ENCODE data around the gene RASAL2.

DNA sequence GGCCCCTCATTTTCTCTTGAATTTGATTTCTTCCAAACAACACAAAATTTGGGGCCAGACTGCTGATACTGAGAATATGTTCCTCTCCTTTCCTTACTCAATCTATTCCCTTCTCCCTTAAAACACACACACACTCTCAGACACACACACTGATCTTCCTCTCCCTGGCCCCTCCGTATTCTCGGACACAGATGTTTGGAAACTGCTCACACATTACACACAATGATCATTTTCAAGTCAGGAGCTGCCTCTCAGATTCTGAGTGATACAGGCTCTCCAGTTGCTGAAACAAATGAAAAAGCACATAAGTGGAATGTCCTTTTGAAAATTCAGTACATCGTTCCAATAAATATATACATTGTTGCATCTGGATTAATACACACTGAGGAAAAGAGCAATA lies 241.5 kb downstream of the RASAL2 start:
- TF ChIP-seq CTCF (conservative IDR thresholded peaks at IDR 0.05 in 1 of 2, IDR thresholded peaks at IDR 0.05 in 1 of 2; ENCODE audit: low read depth in 1 of 2, low read length in 2 of 2): no peak
- no peak for TF ChIP-seq EZH2 (IDR thresholded peaks at IDR 0.05; ENCODE audit: low read length, missing control alignments)
